Gastrocnemius medialis (tissue), 4 donors: ENCODE data around the gene PCLAF. TPM values are rescaled to one million over a fixed set of nuclear protein-coding genes. Genes with fewer than 3 reads are reported as not detected.

ENCODE experiments used
- ATAC-seq, 2 donors: fragments of 150-250 bp; one replicate each; pipeline ENCODE4 v1.9.1; 2016
- DNase-seq, 2 donors: peaks; one replicate each; pipeline ENCODE4 v3.0.0-alpha.2; 2019
- H3K27ac ChIP-seq, 4 donors: fragments of 200-600 bp; sonication (generic); 1 replicate in 1 of 4; 2 replicates in 3 of 4; pipeline ENCODE4 v1.5.1; 2016 to 2018; ENCODE audit warnings: mild to moderate bottlenecking in 2 of 4, moderate library complexity in 1 of 4
- H3K27me3 ChIP-seq, 3 donors: fragments of 200-600 bp; sonication (generic) in 2 of 3; 1 replicate in 1 of 3; 2 replicates in 2 of 3; pipeline versions ENCODE4 v1.5.1 to v1.6.0; 2016 to 2019; ENCODE audit warnings: mild to moderate bottlenecking in 1 of 3, moderate library complexity in 1 of 3
- H3K36me3 ChIP-seq, 2 donors: fragments of 200-600 bp; sonication (generic) in 1 of 2; one replicate each; pipeline ENCODE4 v1.5.1; 2017 to 2018
- H3K4me1 ChIP-seq, 2 donors: fragments of 200-600 bp; sonication (generic) in 1 of 2; one replicate each; pipeline ENCODE4 v1.5.1; 2016 to 2017; ENCODE audit warnings: mild to moderate bottlenecking in 2 of 2
- H3K4me3 ChIP-seq, 4 donors: fragments of 200-600 bp; sonication (generic) in 3 of 4; 1 replicate in 1 of 4; 2 replicates in 3 of 4; pipeline ENCODE4 v1.5.1; 2016 to 2019; ENCODE audit warnings: mild to moderate bottlenecking in 2 of 4
- H3K9me3 ChIP-seq, 3 donors: fragments of 200-600 bp; sonication (generic) in 2 of 3; 1 replicate in 1 of 3; 2 replicates in 2 of 3; pipeline ENCODE4 v1.5.1; 2016 to 2019
- CTCF ChIP-seq, 5 experiments: fragments of 450-650 bp in 3 of 5; fragments of 200-600 bp in 2 of 5; sonication (generic) in 2 of 5; IDR thresholded peaks in 4 of 5; conservative IDR thresholded peaks in 1 of 5; 1 replicate in 4 of 5; 2 replicates in 1 of 5; pipeline ENCODE4 v1.5.1; 2016 to 2019; ENCODE audit warnings: antibody characterized with exemption in 5 of 5, mild to moderate bottlenecking in 3 of 5, moderate library complexity in 3 of 5
- POLR2A ChIP-seq, 2 donors: fragments of 450-650 bp; IDR thresholded peaks; one replicate each; pipeline ENCODE4 v1.6.1; 2017; ENCODE audit warnings: antibody characterized with exemption in 2 of 2, mild to moderate bottlenecking in 2 of 2, moderate library complexity in 2 of 2
- in situ Hi-C, 4 donors: fragments of 200-750 bp; cut with MboI; loops; one replicate each; pipeline versions ENCODE4 v1.15.0 to v1.8.0; 2017; ENCODE audit warnings: low sequenced_read_pairs in 4 of 4
- intact Hi-C: fragments of 100-400 bp; cut with DNase I; formaldehyde crosslinking; loops from one replicate; pipeline ENCODE4 v1.15.1; 2023; ENCODE audit warnings: low total_unique reads
- total RNA-seq, 4 donors: library from RNA; depleted of rRNA; stranded (reverse); fragments of >200 nt; gene quantifications; one replicate each; pipeline versions ENCODE4 v1.1.0 to v1.2.3, GENCODE V29; 2016

The PCLAF gene
- total RNA-seq, 4 donors from 2014 or later: 1.6 TPM; not detected in 3

- H3K4me3 ChIP-seq: no peak overlapping the region
- no peaks in the 10 kb centered on the region for H3K27me3 ChIP-seq
- no peaks in the 10 kb centered on the region for H3K9me3 ChIP-seq
- no peaks in the 10 kb centered on the region for H3K36me3 ChIP-seq
- no peak for ATAC-seq
- TF ChIP-seq CTCF (IDR thresholded peaks at IDR 0.05 in 4 of 5, conservative IDR thresholded peaks at IDR 0.05 in 1 of 5): no peak
- TF ChIP-seq POLR2A (IDR thresholded peaks at IDR 0.05): no peak
- in situ Hi-C loops (no loop called here), intact Hi-C loops (no loop called here)
- H3K4me1 ChIP-seq: peaks cover 0 to 8% of the 10 kb centered on the region in 2 donors
- H3K27ac ChIP-seq: no peak overlapping the region
- DNase-seq: no peak
Observed at GRCh38 chr15:64343222-64343621, 38.0 kb downstream of the PCLAF start.

GRCh38 chr15:64341961-64342360, 39.3 kb downstream of the PCLAF start:
- in situ Hi-C loops (no loop called here), intact Hi-C loops (no loop called here)
- Histone ChIP-seq H3K4me3 (no peak overlapping the region), H3K4me1 (peaks cover 0 to 8% of the 10 kb centered on the region in 2 donors), H3K36me3 (no peaks in the 10 kb centered on the region), H3K27ac (no peak overlapping the region), H3K27me3 (no peaks in the 10 kb centered on the region), H3K9me3 (no peaks in the 10 kb centered on the region)
- ATAC-seq (no peak), DNase-seq (no peak)
- TF ChIP-seq POLR2A (IDR thresholded peaks at IDR 0.05): no peak
- TF ChIP-seq CTCF (IDR thresholded peaks at IDR 0.05 in 4 of 5, conservative IDR thresholded peaks at IDR 0.05 in 1 of 5): no peak

- Histone ChIP-seq H3K27ac (no peak overlapping the region), H3K4me1 (peaks cover 0 to 8% of the 10 kb centered on the region in 2 donors), H3K27me3 (no peaks in the 10 kb centered on the region), H3K4me3 (no peak overlapping the region), H3K36me3 (no peaks in the 10 kb centered on the region), H3K9me3 (no peaks in the 10 kb centered on the region)
- intact Hi-C loops: no loop called here
- no peak for DNase-seq
- no peak for TF ChIP-seq POLR2A (IDR thresholded peaks at IDR 0.05)
- TF ChIP-seq CTCF (IDR thresholded peaks at IDR 0.05 in 4 of 5, conservative IDR thresholded peaks at IDR 0.05 in 1 of 5): no peak
- no peak for ATAC-seq
- in situ Hi-C loops: no loop called here
Observed at GRCh38 chr15:64340355-64340754, 40.9 kb downstream of the PCLAF start.

- no peaks in the 10 kb centered on the region for H3K9me3 ChIP-seq
- in situ Hi-C loops: no loop called here
- DNase-seq (no peak), ATAC-seq (no peak)
- no peaks in the 10 kb centered on the region for H3K27me3 ChIP-seq
- intact Hi-C loops: no loop called here
- H3K36me3 ChIP-seq: no peaks in the 10 kb centered on the region
- no peak overlapping the region for H3K4me3 ChIP-seq
- H3K4me1 ChIP-seq: no peaks in the 10 kb centered on the region
- H3K27ac ChIP-seq: no peak overlapping the region
- TF ChIP-seq POLR2A (IDR thresholded peaks at IDR 0.05): no peak
- no peak for TF ChIP-seq CTCF (IDR thresholded peaks at IDR 0.05 in 4 of 5, conservative IDR thresholded peaks at IDR 0.05 in 1 of 5)
Observed at GRCh38 chr15:64337761-64338160, 43.5 kb downstream of the PCLAF start.
